Suprapubic skin (tissue), 4 donors: ENCODE measurements around the gene MAST4.

Experiments
- CTCF ChIP-seq, 2 donors: fragments of 200-600 bp in 1 of 2; fragments of 450-650 bp in 1 of 2; sonication (generic) in 1 of 2; IDR thresholded peaks; one replicate each; pipeline ENCODE4 v1.5.1; 2016 to 2019; ENCODE audit warnings: antibody characterized with exemption in 2 of 2, mild to moderate bottlenecking in 1 of 2, moderate library complexity in 1 of 2
- POLR2A ChIP-seq, 2 donors: fragments of 450-650 bp; IDR thresholded peaks; one replicate each; pipeline ENCODE4 v1.6.1; 2017; ENCODE audit warnings: antibody characterized with exemption in 2 of 2, mild to moderate bottlenecking in 2 of 2, moderate library complexity in 2 of 2
- POLR2AphosphoS5 ChIP-seq, 3 donors: sonication (generic); formaldehyde crosslinking; IDR thresholded peaks; one replicate each; pipeline ENCODE4 v1.6.1; 2017; ENCODE audit warnings: antibody characterized with exemption in 3 of 3

GRCh38 chr5:66724349-66725139 lies 128.4 kb downstream of the MAST4 start:
- TF ChIP-seq CTCF (IDR thresholded peaks at IDR 0.05) = no peak
- no peak for TF ChIP-seq POLR2A (IDR thresholded peaks at IDR 0.05)
- TF ChIP-seq POLR2AphosphoS5 (IDR thresholded peaks at IDR 0.05) = no peak
